ENCODE data around the gene TENT4B. TPM values are rescaled to one million over a fixed set of nuclear protein-coding genes. Genes with fewer than 3 reads are reported as not detected.
A peak's percentile ranks its signal among the peaks of the same experiment; 100 is the strongest.
"Not testable (repeated sequence)": the region's sequence is repeated elsewhere in the genome, so short reads cannot be mapped to it uniquely, and the experiment has no call there.

The TENT4B gene
- total RNA-seq, 4 donors from 2014 or later: 10.7 to 30.5 (median 24.7) TPM

GRCh38 chr16:50238868-50239301 lies 85.8 kb downstream of the TENT4B start:
- no peaks in the 10 kb centered on the region for H3K4me1 ChIP-seq
- TF ChIP-seq POLR2A (IDR thresholded peaks at IDR 0.05): no peak
- no peak for TF ChIP-seq CTCF (IDR thresholded peaks at IDR 0.05)
- H3K36me3 ChIP-seq: no peaks in the 10 kb centered on the region
- H3K9me3 ChIP-seq: no peaks in the 10 kb centered on the region
- H3K27ac ChIP-seq: no peak overlapping the region
- H3K4me3 ChIP-seq: no peak overlapping the region
- no peak for DNase-seq
- no peaks in the 10 kb centered on the region for H3K27me3 ChIP-seq

GRCh38 chr16:50243024-50243423 lies 89.9 kb downstream of the TENT4B start:
- H3K27ac ChIP-seq, H3K9me3 ChIP-seq, H3K36me3 ChIP-seq, DNase-seq, H3K4me3 ChIP-seq, H3K27me3 ChIP-seq: not testable (repeated sequence)
- peaks cover 0 to 16% (median 5%) of the 10 kb centered on the region in 4 donors for H3K4me1 ChIP-seq

GRCh38 chr16:50244140-50244503 lies 91.0 kb downstream of the TENT4B start:
- Histone ChIP-seq H3K4me3 (no peak overlapping the region), H3K27me3 (no peaks in the 10 kb centered on the region), H3K9me3 (no peaks in the 10 kb centered on the region), H3K27ac (no peak overlapping the region), H3K4me1 (peaks cover 0 to 16% (median 5%) of the 10 kb centered on the region in 4 donors), H3K36me3 (no peaks in the 10 kb centered on the region)
- TF ChIP-seq POLR2A (IDR thresholded peaks at IDR 0.05): no peak
- no peak for TF ChIP-seq CTCF (IDR thresholded peaks at IDR 0.05)
- no peak for DNase-seq

GRCh38 chr16:50244504-50245416 lies 91.7 kb downstream of the TENT4B start:
- no peaks in the 10 kb centered on the region for H3K36me3 ChIP-seq
- H3K27ac ChIP-seq: peak overlapping the region in 1 of 4 donors; percentile 62
- H3K4me1 ChIP-seq: peaks cover 0 to 16% (median 5%) of the 10 kb centered on the region in 4 donors
- no peaks in the 10 kb centered on the region for H3K9me3 ChIP-seq
- TF ChIP-seq POLR2A (IDR thresholded peaks at IDR 0.05) (no peak), CTCF (IDR thresholded peaks at IDR 0.05) (no peak)
- DNase-seq: no peak
- H3K4me3 ChIP-seq: peak overlapping the region; percentile 48 to 77 (median 72)
- no peaks in the 10 kb centered on the region for H3K27me3 ChIP-seq

GRCh38 chr16:50245417-50246298 lies 92.6 kb downstream of the TENT4B start:
- TF ChIP-seq CTCF (IDR thresholded peaks at IDR 0.05) (peak in 3 of 6 experiments; percentile 18 to 52 (median 22)), POLR2A (IDR thresholded peaks at IDR 0.05) (no peak)
- no peaks in the 10 kb centered on the region for H3K9me3 ChIP-seq
- peak overlapping the region in 3 of 4 donors; percentile 5 to 62 (median 5) for H3K27ac ChIP-seq
- peak; percentile 53 to 76 (median 71) for DNase-seq
- H3K4me3 ChIP-seq: peak overlapping the region; percentile 48 to 77 (median 72)
- no peaks in the 10 kb centered on the region for H3K27me3 ChIP-seq
- H3K36me3 ChIP-seq: no peaks in the 10 kb centered on the region
- H3K4me1 ChIP-seq: peaks cover 0 to 16% (median 5%) of the 10 kb centered on the region in 4 donors

All from Peyer's patch (tissue), 4 donors.